Suprapubic skin (tissue), 4 donors: ENCODE data around the gene WDR26.

ENCODE experiments used
- CTCF ChIP-seq, 2 donors: fragments of 200-600 bp in 1 of 2; fragments of 450-650 bp in 1 of 2; sonication (generic) in 1 of 2; IDR thresholded peaks; one replicate each; pipeline ENCODE4 v1.5.1; 2016 to 2019; ENCODE audit warnings: antibody characterized with exemption in 2 of 2, mild to moderate bottlenecking in 1 of 2, moderate library complexity in 1 of 2
- EP300 ChIP-seq: sonication (generic); formaldehyde crosslinking; IDR thresholded peaks from one replicate; pipeline ENCODE4 v1.6.1; 2017; ENCODE audit warnings: antibody characterized with exemption
- POLR2AphosphoS5 ChIP-seq, 3 donors: sonication (generic); formaldehyde crosslinking; IDR thresholded peaks; one replicate each; pipeline ENCODE4 v1.6.1; 2017; ENCODE audit warnings: antibody characterized with exemption in 3 of 3

GRCh38 chr1:224472806-224473205 is 38.2 kb upstream of the WDR26 start:
- TF ChIP-seq CTCF (IDR thresholded peaks at IDR 0.05) = no peak
- no peak for TF ChIP-seq POLR2AphosphoS5 (IDR thresholded peaks at IDR 0.05)
- no peak for TF ChIP-seq EP300
